HepG2 (cell line): ENCODE measurements around the gene ZDHHC21. TPM values are rescaled to one million over a fixed set of nuclear protein-coding genes. Genes with fewer than 3 reads are reported as not detected.

Experiments used
- ATAC-seq: fragments of 200-7000 bp; cut with Tn5 transposase; 3 replicates; pipeline ENCODE4 v1.9.1; 2020; ENCODE audit warnings: mild to moderate bottlenecking, moderate library complexity
- BruUV-seq: library from RNA; stranded (reverse); fragments of 400-500 nt; replicated peaks from 2 replicates; lab custom pipeline; 2021; lab: Mats Ljungman, UMichigan
- CTCF ChIA-PET: fragments of 300-600 bp; formaldehyde crosslinking; extraction: SDS; loops from one replicate; lab custom pipeline; 2021; ENCODE audit warnings: low total read pairs, inconsistent platforms, low intra/inter-chr PET ratio; lab: Yijun Ruan, JAX
- POLR2A ChIA-PET: fragments of 350-600 bp; sonication (Branson Sonifier 250); formaldehyde crosslinking; loops from one replicate; lab custom pipeline; 2020; ENCODE audit warnings: antibody characterized with exemption, inconsistent platforms; lab: Yijun Ruan, JAX
- DNase-seq: peaks from one replicate; pipeline ENCODE4 v3.0.0-alpha.2; 2015; ENCODE audit warnings: low spot score
- FAIRE-seq: peaks from 3 replicates; lab custom pipeline; 2011; peaks lifted over from hg19 to GRCh38; lab: Jason Lieb, UNC
- H2AFZ ChIP-seq: one replicate; pipeline ENCODE4 v1.6.1; 2011; ENCODE audit warnings: low read length, inconsistent platforms
- H3K27ac ChIP-seq: fragments of 300-600 bp; 3 replicates; pipeline ENCODE4 v1.8.0; 2011; ENCODE audit warnings: mixed run types, mild to moderate bottlenecking, mixed read lengths, low read length, inconsistent platforms; ENCODE audit not compliant: insufficient read depth; ENCODE audit errors: extremely low read length
- H3K27me3 ChIP-seq, 2 experiments: fragments of 200-600 bp in 1 of 2; 2 replicates in 1 of 2; 3 replicates in 1 of 2; pipeline versions ENCODE4 v1.6.0 to v1.8.0; 2011; ENCODE audit warnings: low read length in 2 of 2, mild to moderate bottlenecking in 2 of 2, moderate library complexity in 2 of 2, inconsistent platforms in 1 of 2; ENCODE audit not compliant: insufficient read depth in 2 of 2, control insufficient read depth in 1 of 2
- H3K36me3 ChIP-seq, 2 experiments: fragments of 200-600 bp in 1 of 2; replicated peaks in 1 of 2; 2 replicates in 1 of 2; 3 replicates in 1 of 2; pipeline versions ENCODE4 v1.5.1 to v1.8.0; 2011; ENCODE audit warnings: low read length in 2 of 2, inconsistent platforms in 1 of 2; ENCODE audit not compliant: insufficient read depth in 2 of 2, control insufficient read depth in 1 of 2
- H3K4me1 ChIP-seq: 2 replicates; pipeline ENCODE4 v1.5.1; 2012; ENCODE audit warnings: low read length, inconsistent platforms; ENCODE audit not compliant: insufficient read depth
- H3K4me2 ChIP-seq: 2 replicates; pipeline ENCODE4 v1.6.0; 2011; ENCODE audit warnings: low read depth, low read length, inconsistent platforms
- H3K4me3 ChIP-seq, 3 experiments: fragments of 200-600 bp in 1 of 3; sonication (generic), shearing (Covaris generic) in 1 of 3; replicated peaks in 1 of 3; 2 replicates each; pipeline ENCODE4 v1.5.1; 2011 to 2016; ENCODE audit warnings: low read length in 3 of 3, inconsistent platforms in 2 of 3, low read depth in 2 of 3, mild to moderate bottlenecking in 2 of 3, control low read depth in 1 of 3, mixed read lengths in 1 of 3; ENCODE audit not compliant: insufficient read depth in 1 of 3
- H3K79me2 ChIP-seq: one replicate; pipeline ENCODE4 v1.6.1; 2011; ENCODE audit warnings: low read length, inconsistent platforms; ENCODE audit not compliant: insufficient read depth
- H3K9ac ChIP-seq: 2 replicates; pipeline ENCODE4 v1.6.0; 2011; ENCODE audit warnings: mild to moderate bottlenecking, low read depth, low read length, inconsistent platforms; ENCODE audit not compliant: insufficient read depth
- H3K9me3 ChIP-seq: 2 replicates; pipeline ENCODE4 v1.5.1; 2012; ENCODE audit warnings: mild to moderate bottlenecking, low read length
- H4K20me1 ChIP-seq: 2 replicates; pipeline ENCODE4 v1.6.0; 2011; ENCODE audit warnings: inconsistent platforms, mild to moderate bottlenecking, low read length, moderate library complexity; ENCODE audit not compliant: insufficient read depth
- BHLHE40 ChIP-seq: IDR thresholded peaks from 2 replicates; pipeline ENCODE4 v1.6.1; 2011; ENCODE audit warnings: low read length, improper control_type of control experiment
- CENPBD1 ChIP-seq: sonication (generic); formaldehyde crosslinking; IDR thresholded peaks from 2 replicates; pipeline ENCODE4 v1.8.0; 2022; ENCODE audit warnings: missing genetic modification reagents, low read depth, mild to moderate bottlenecking, borderline replicate concordance
- CTCF ChIP-seq: sonication (generic); formaldehyde crosslinking; IDR thresholded peaks from 2 replicates; pipeline ENCODE4 v1.5.0; 2020; ENCODE audit warnings: mild to moderate bottlenecking, missing genetic modification reagents, moderate library complexity
- FOXJ3 ChIP-seq: sonication (generic); formaldehyde crosslinking; IDR thresholded peaks from 2 replicates; pipeline ENCODE4 v1.4.0; 2020; ENCODE audit warnings: missing genetic modification reagents, mild to moderate bottlenecking, borderline replicate concordance
- GPN1 ChIP-seq: sonication (generic); formaldehyde crosslinking; IDR thresholded peaks from 2 replicates; pipeline ENCODE4 v1.5.1; 2020; ENCODE audit warnings: missing genetic modification reagents, borderline replicate concordance
- GRHL1 ChIP-seq: sonication (generic); formaldehyde crosslinking; conservative IDR thresholded peaks from 2 replicates; pipeline ENCODE4 v1.8.0; 2022; ENCODE audit warnings: missing genetic modification reagents
- MAFF ChIP-seq: IDR thresholded peaks from 2 replicates; pipeline ENCODE4 v1.6.1; 2011; ENCODE audit warnings: low read depth, low read length, improper control_type of control experiment
- MAFK ChIP-seq, 2 experiments: IDR thresholded peaks in 1 of 2; conservative IDR thresholded peaks in 1 of 2; 2 replicates each; pipeline ENCODE4 v1.6.1; 2011; ENCODE audit warnings: improper control_type of control experiment in 2 of 2, low read length in 2 of 2
- MIER3 ChIP-seq: IDR thresholded peaks from 2 replicates; pipeline ENCODE4 v1.6.1; 2016; ENCODE audit warnings: missing compliant biosample characterization, borderline replicate concordance
- MIXL1 ChIP-seq: IDR thresholded peaks from 2 replicates; pipeline ENCODE4 v1.6.1; 2016
- SNAPC5 ChIP-seq: sonication (generic); formaldehyde crosslinking; IDR thresholded peaks from 2 replicates; pipeline ENCODE4 v1.8.1; 2023; ENCODE audit warnings: mild to moderate bottlenecking, missing genetic modification reagents, borderline replicate concordance
- STAG1 ChIP-seq: sonication (generic); formaldehyde crosslinking; IDR thresholded peaks from 2 replicates; pipeline ENCODE4 v1.4.0; 2020; ENCODE audit warnings: missing genetic modification reagents
- ZNF251 ChIP-seq: sonication (generic); formaldehyde crosslinking; IDR thresholded peaks from 2 replicates; pipeline ENCODE4 v1.9.0; 2021; ENCODE audit warnings: mild to moderate bottlenecking, missing genetic modification reagents
- ZNF34 ChIP-seq: sonication (generic); formaldehyde crosslinking; IDR thresholded peaks from 2 replicates; pipeline ENCODE4 v1.4.0; 2020; ENCODE audit warnings: mild to moderate bottlenecking, missing genetic modification reagents, borderline replicate concordance
- ZNF510 ChIP-seq: sonication (generic); formaldehyde crosslinking; IDR thresholded peaks from 2 replicates; pipeline ENCODE4 v1.4.0; 2020; ENCODE audit warnings: low read depth, mild to moderate bottlenecking, missing genetic modification reagents
- ZNF747 ChIP-seq: sonication (generic); formaldehyde crosslinking; IDR thresholded peaks from 2 replicates; pipeline ENCODE4 v1.8.1; 2023; ENCODE audit warnings: missing genetic modification reagents, mild to moderate bottlenecking, borderline replicate concordance
- WGBS: methylation state at CpG from one replicate; pipeline ENCODE4 v1.1.6; 2017; ENCODE audit warnings: low lambda C conversion rate; 5-methylcytosine and 5-hydroxymethylcytosine counted together
- in situ Hi-C: cut with HindIII; loops from 2 replicates; pipeline ENCODE4 v1.10.0; 2017; ENCODE audit warnings: low pct_unique_long_range_greater_than_20kb; ENCODE audit not compliant: extremely low pct_ligation_motif_present
- intact Hi-C: fragments of 100-400 bp; cut with micrococcal nuclease; formaldehyde crosslinking; loops from one replicate; pipeline ENCODE4 v1.10.0; 2022; ENCODE audit not compliant: unreplicated experiment
- polyA plus RNA-seq, 8 experiments: library from polyadenylated mRNA; depleted of rRNA in 3 of 8; stranded (reverse) in 7 of 8; unstranded in 1 of 8; fragments of >200 nt; fragmentation: Illumina TruSeq in 4 of 8; extraction: Trizol in 4 of 8; gene quantifications; 2 replicates each; pipeline versions ENCODE4 v1.2.1 to v1.2.3, GENCODE V29; 2011 to 2016; ENCODE audit warnings: low read depth in 4 of 8, missing spikeins in 1 of 8, mixed read lengths in 1 of 8; ENCODE audit not compliant: insufficient read depth in 1 of 8
- total RNA-seq, 5 experiments: library from RNA; depleted of rRNA; stranded (reverse); fragments of >200 nt; fragmentation: Illumina TruSeq; extraction: Trizol; gene quantifications; 2 replicates each; pipeline ENCODE4 v1.2.3, GENCODE V29; 2016; ENCODE audit warnings: low read depth in 1 of 5

The ZDHHC21 gene
- total and polyA plus RNA-seq, 2 of the 13 experiments (the other 11 are each of a cell fraction or from before 2014, with no cell fraction given), result 2.4 to 3.7 TPM

- TF ChIP-seq GRHL1 (CRISPR knock-in tag) (no peak), STAG1 (peak; percentile 57), GPN1 (CRISPR knock-in tag) (no peak), CTCF (CRISPR knock-in tag) (peak; percentile 51), MIER3 (CRISPR knock-in tag) (no peak), MIXL1 (no peak)
Observed at GRCh38 chr9:14661421-14662059, 31.7 kb downstream of the ZDHHC21 start (continued).

- Histone ChIP-seq H3K27ac (no peak overlapping the region), H3K27me3 (no peaks in the 10 kb centered on the region), H3K9me3 (no peaks in the 10 kb centered on the region), H3K79me2 (no peaks in the 10 kb centered on the region), H4K20me1 (no peaks in the 10 kb centered on the region), H3K9ac (no peak overlapping the region), H3K4me2 (no peak overlapping the region), H3K4me3 (no peak overlapping the region), H2AFZ (no peak overlapping the region), H3K36me3 (no peaks in the 10 kb centered on the region), H3K4me1 (no peaks in the 10 kb centered on the region)
- TF ChIP-seq BHLHE40 (no peak), CENPBD1 (no peak), SNAPC5 (CRISPR knock-in tag) (no peak), MAFK (conservative IDR thresholded peaks at IDR 0.05 in 1 of 2, IDR thresholded peaks at IDR 0.05 in 1 of 2; ENCODE audit: low read length in 2 of 2) (peak; percentile 68 to 80), ZNF510 (no peak), ZNF251 (CRISPR knock-in tag) (no peak), ZNF34 (CRISPR knock-in tag) (no peak), FOXJ3 (CRISPR knock-in tag) (no peak), ZNF747 (CRISPR knock-in tag) (no peak), MAFF (peak; percentile 73)
- DNase-seq, result no peak
- ChIA-PET CTCF (interaction anchor here (1.4 to 2.3 kb wide), 2 partner anchors 45 to 219 kb away, joined by 5 to 7 read pairs; no protein-coding TSS in a partner anchor), POLR2A (interaction anchor here (0.8 kb wide), 1 partner anchor 32 kb away, joined by 3 read pairs; the partner anchor contains the start of gene ZDHHC21)
- 93% methylated on average over 5 of the region's 5 CpGs for WGBS
- no peak for FAIRE-seq
- in situ Hi-C loops, result no loop called here
- no TSS peak for BruUV-seq
- intact Hi-C loops, result loop anchor here (1.0 kb wide), 2 partner anchors 195 to 218 kb away; no protein-coding TSS in a partner anchor
- no peak for ATAC-seq
Observed at GRCh38 chr9:14660721-14661120, 32.5 kb downstream of the ZDHHC21 start.
